Neural cell (in vitro differentiated cells): Measurements from ENCODE around the gene PCDHGC5.

ENCODE experiments used
- CTCF ChIP-seq: fragments of 450-650 bp; IDR thresholded peaks from 2 replicates; pipeline ENCODE4 v1.5.1; 2014; ENCODE audit warnings: antibody characterized with exemption, mild to moderate bottlenecking, moderate library complexity; ENCODE audit not compliant: poor library complexity, severe bottlenecking
- POLR2AphosphoS5 ChIP-seq: IDR thresholded peaks from 2 replicates; pipeline ENCODE4 v1.6.1; 2012
- RAD21 ChIP-seq: fragments of 450-650 bp; conservative IDR thresholded peaks from 2 replicates; pipeline ENCODE4 v1.6.1; 2014; ENCODE audit warnings: antibody characterized with exemption, mild to moderate bottlenecking, moderate library complexity
- REST ChIP-seq: IDR thresholded peaks from 2 replicates; pipeline ENCODE4 v1.6.1; 2012; ENCODE audit warnings: borderline replicate concordance
- SMC3 ChIP-seq: fragments of 450-650 bp; conservative IDR thresholded peaks from 2 replicates; pipeline ENCODE4 v1.6.1; 2014; ENCODE audit warnings: antibody characterized with exemption, mild to moderate bottlenecking, moderate library complexity; ENCODE audit not compliant: poor library complexity

- TF ChIP-seq CTCF (no peak), REST (no peak), SMC3 (no peak), RAD21 (no peak), POLR2AphosphoS5 (no peak)
These were observed 28.4 kb downstream of the PCDHGC5 start for GRCh38 chr5:141517312-141517711.
